ENCODE results near the gene COX6B2. TPM values are rescaled to one million over a fixed set of nuclear protein-coding genes. Genes with fewer than 3 reads are reported as not detected.
"Not testable (repeated sequence)": the region's sequence is repeated elsewhere in the genome, so short reads cannot be mapped to it uniquely, and the experiment has no call there.

COX6B2 gene
- polyA plus RNA-seq, 3 donors from 2014 or later, result 0.16 TPM; not detected in 2

- H3K36me3 Mint-ChIP-seq, result no peaks in the 10 kb centered on the region
- H3K27me3 Mint-ChIP-seq (ENCODE audit: low read depth in 3 of 3), result peaks cover 22 to 29% (median 22%) of the 10 kb centered on the region in 3 donors
- no peaks in the 10 kb centered on the region for H3K9me3 Mint-ChIP-seq
- DNase-seq, result peak; percentile 100
- peak within 1 kb of the TSS; percentile 97 to 100 (median 99) for H3K27ac Mint-ChIP-seq
- peak within 1 kb of the TSS; percentile 92 to 99 (median 96) for H3K4me3 Mint-ChIP-seq
- H3K4me1 Mint-ChIP-seq, result peaks cover 27 to 34% of the 10 kb centered on the region in 2 donors
These were observed 15.2 kb downstream of the COX6B2 start, which contains the start of gene KMT5C for GRCh38 chr19:55339105-55339888. Gene KMT5C, plus strand, starts transcription at chr19:55339876. Its CDS starts 2,061 bp downstream, at chr19:55341937.

- DNase-seq, result no peak
- H3K4me1 Mint-ChIP-seq, result peaks cover 22 to 27% of the 10 kb centered on the region in 2 donors
- no peaks in the 10 kb centered on the region for H3K9me3 Mint-ChIP-seq
- H3K27me3 Mint-ChIP-seq (ENCODE audit: low read depth in 3 of 3), result peaks cover 22 to 29% (median 28%) of the 10 kb centered on the region in 3 donors
- H3K27ac Mint-ChIP-seq, result no peak overlapping the region
- H3K36me3 Mint-ChIP-seq, result no peaks in the 10 kb centered on the region
- no peak overlapping the region for H3K4me3 Mint-ChIP-seq
These were observed 18.4 kb downstream of the COX6B2 start for GRCh38 chr19:55336101-55336500.

GRCh38 chr19:55333870-55334269 is 20.6 kb downstream of the COX6B2 start:
- Mint-ChIP-seq H3K4me1 (peaks cover 6 to 8% of the 10 kb centered on the region in 2 donors), H3K9me3 (no peaks in the 10 kb centered on the region), H3K36me3 (no peaks in the 10 kb centered on the region), H3K27ac (no peak overlapping the region), H3K27me3 (ENCODE audit: low read depth in 3 of 3) (peaks cover 19 to 20% (median 20%) of the 10 kb centered on the region in 3 donors), H3K4me3 (no peak overlapping the region)
- no peak for DNase-seq

- not testable (repeated sequence) for H3K4me1 Mint-ChIP-seq, DNase-seq
These were observed 24.7 kb downstream of the COX6B2 start for GRCh38 chr19:55329791-55330190.

GRCh38 chr19:55328774-55329318 is 25.7 kb downstream of the COX6B2 start:
- peaks cover 3 to 11% (median 10%) of the 10 kb centered on the region in 3 donors for H3K27me3 Mint-ChIP-seq (ENCODE audit: low read depth in 3 of 3)
- not testable (repeated sequence) for H3K27ac Mint-ChIP-seq, H3K4me1 Mint-ChIP-seq, H3K9me3 Mint-ChIP-seq, H3K4me3 Mint-ChIP-seq, H3K36me3 Mint-ChIP-seq, DNase-seq

More at GRCh38 chr19:55329791-55330190, 24.7 kb downstream of the COX6B2 start:
- not testable (repeated sequence) for H3K27ac Mint-ChIP-seq, H3K9me3 Mint-ChIP-seq, H3K4me3 Mint-ChIP-seq, H3K36me3 Mint-ChIP-seq
- H3K27me3 Mint-ChIP-seq (ENCODE audit: low read depth in 3 of 3), result peaks cover 0 to 10% (median 10%) of the 10 kb centered on the region in 3 donors

GRCh38 chr19:55325172-55325571 is 29.3 kb downstream of the COX6B2 start, which contains the start of gene TMEM150B:
Gene TMEM150B, minus strand, starts transcription at chr19:55325341. Its CDS starts 4,305 bp downstream, at chr19:55321036.
- H3K9me3 Mint-ChIP-seq, result no peaks in the 10 kb centered on the region
- DNase-seq, result no peak
- no peak within 1 kb of the TSS for H3K4me3 Mint-ChIP-seq
- H3K27me3 Mint-ChIP-seq (ENCODE audit: low read depth in 3 of 3), result peaks cover 4 to 11% (median 6%) of the 10 kb centered on the region in 3 donors
- no peaks in the 10 kb centered on the region for H3K36me3 Mint-ChIP-seq
- no peak within 1 kb of the TSS for H3K27ac Mint-ChIP-seq
- H3K4me1 Mint-ChIP-seq, result no peaks in the 10 kb centered on the region

- Mint-ChIP-seq H3K4me1 (no peaks in the 10 kb centered on the region), H3K27me3 (ENCODE audit: low read depth in 3 of 3) (peaks cover 4 to 11% (median 6%) of the 10 kb centered on the region in 3 donors), H3K9me3 (no peaks in the 10 kb centered on the region), H3K4me3 (no peak overlapping the region), H3K36me3 (no peaks in the 10 kb centered on the region), H3K27ac (no peak overlapping the region)
- no peak for DNase-seq
These were observed 29.9 kb downstream of the COX6B2 start for GRCh38 chr19:55324662-55325061.

GRCh38 chr19:55322204-55322885 is 32.2 kb downstream of the COX6B2 start:
- DNase-seq, result no peak
- peaks cover 5 to 7% (median 6%) of the 10 kb centered on the region in 3 donors for H3K27me3 Mint-ChIP-seq (ENCODE audit: low read depth in 3 of 3)
- no peaks in the 10 kb centered on the region for H3K4me1 Mint-ChIP-seq
- H3K27ac Mint-ChIP-seq, result no peak overlapping the region
- no peaks in the 10 kb centered on the region for H3K9me3 Mint-ChIP-seq
- H3K36me3 Mint-ChIP-seq, result no peaks in the 10 kb centered on the region
- no peak overlapping the region for H3K4me3 Mint-ChIP-seq

- Mint-ChIP-seq H3K4me1 (no peaks in the 10 kb centered on the region), H3K4me3 (no peak overlapping the region), H3K27ac (no peak overlapping the region), H3K36me3 (no peaks in the 10 kb centered on the region), H3K9me3 (no peaks in the 10 kb centered on the region), H3K27me3 (ENCODE audit: low read depth in 3 of 3) (peaks cover 5 to 6% (median 5%) of the 10 kb centered on the region in 3 donors)
- DNase-seq, result no peak
These were observed 32.9 kb downstream of the COX6B2 start for GRCh38 chr19:55321466-55322137.

GRCh38 chr19:55320844-55321419 is 33.6 kb downstream of the COX6B2 start:
- H3K36me3 Mint-ChIP-seq, result no peaks in the 10 kb centered on the region
- H3K9me3 Mint-ChIP-seq, result no peaks in the 10 kb centered on the region
- no peak for DNase-seq
- H3K4me3 Mint-ChIP-seq, result no peak overlapping the region
- no peaks in the 10 kb centered on the region for H3K4me1 Mint-ChIP-seq
- peaks cover 3 to 9% (median 5%) of the 10 kb centered on the region in 3 donors for H3K27me3 Mint-ChIP-seq (ENCODE audit: low read depth in 3 of 3)
- H3K27ac Mint-ChIP-seq, result no peak overlapping the region

GRCh38 chr19:55319785-55320184 is 34.7 kb downstream of the COX6B2 start:
- H3K27ac Mint-ChIP-seq, result no peak overlapping the region
- no peaks in the 10 kb centered on the region for H3K9me3 Mint-ChIP-seq
- peaks cover 3 to 9% (median 3%) of the 10 kb centered on the region in 3 donors for H3K27me3 Mint-ChIP-seq (ENCODE audit: low read depth in 3 of 3)
- H3K36me3 Mint-ChIP-seq, result no peaks in the 10 kb centered on the region
- H3K4me1 Mint-ChIP-seq, result no peaks in the 10 kb centered on the region
- no peak overlapping the region for H3K4me3 Mint-ChIP-seq
- no peak for DNase-seq

GRCh38 chr19:55316646-55317045 is 37.9 kb downstream of the COX6B2 start:
- H3K36me3 Mint-ChIP-seq, result peaks cover 0 to 6% (median 0%) of the 10 kb centered on the region in 3 donors
- no peaks in the 10 kb centered on the region for H3K9me3 Mint-ChIP-seq
- DNase-seq, result no peak
- peaks cover 0 to 3% (median 3%) of the 10 kb centered on the region in 3 donors for H3K27me3 Mint-ChIP-seq (ENCODE audit: low read depth in 3 of 3)
- no peaks in the 10 kb centered on the region for H3K4me1 Mint-ChIP-seq
- no peak overlapping the region for H3K4me3 Mint-ChIP-seq
- H3K27ac Mint-ChIP-seq, result no peak overlapping the region

GRCh38 chr19:55315956-55316525 is 38.5 kb downstream of the COX6B2 start:
- H3K9me3 Mint-ChIP-seq, result no peaks in the 10 kb centered on the region
- no peak overlapping the region for H3K27ac Mint-ChIP-seq
- peaks cover 0 to 3% (median 3%) of the 10 kb centered on the region in 3 donors for H3K27me3 Mint-ChIP-seq (ENCODE audit: low read depth in 3 of 3)
- no peaks in the 10 kb centered on the region for H3K4me1 Mint-ChIP-seq
- peaks cover 0 to 6% (median 0%) of the 10 kb centered on the region in 3 donors for H3K36me3 Mint-ChIP-seq
- H3K4me3 Mint-ChIP-seq, result no peak overlapping the region
- no peak for DNase-seq
